Lung (tissue), 12 donors: Measurements from ENCODE around the gene ELMOD3. TPM values are rescaled to one million over a fixed set of nuclear protein-coding genes. Genes with fewer than 3 reads are reported as not detected.
"Not testable (repeated sequence)": the region's sequence is repeated elsewhere in the genome, so short reads cannot be mapped to it uniquely, and the experiment has no call there.

Experiments
- ATAC-seq: fragments of 200-7000 bp; cut with Tn5 transposase; one replicate; pipeline ENCODE4 v1.9.1; 2020; ENCODE audit warnings: moderate number of reproducible peaks; ENCODE audit not compliant: insufficient read depth, low FRiP score
- DNase-seq, 3 donors: peaks; one replicate each; pipeline ENCODE4 v3.0.0-alpha.2; 2013 to 2017
- H3K27ac ChIP-seq, 2 donors: one replicate each; pipeline ENCODE4 v1.5.1; 2013; ENCODE audit warnings: mild to moderate bottlenecking in 2 of 2, moderate library complexity in 2 of 2, control low read depth in 1 of 2, inconsistent platforms in 1 of 2, low read depth in 1 of 2, low read length in 1 of 2
- H3K27me3 ChIP-seq, 3 donors: one replicate each; pipeline ENCODE4 v1.5.1; 2013; ENCODE audit warnings: low read length in 2 of 3; ENCODE audit not compliant: control insufficient read depth in 3 of 3, insufficient read depth in 3 of 3
- H3K36me3 ChIP-seq, 4 donors: one replicate each; pipeline ENCODE4 v1.5.1; 2013; ENCODE audit warnings: low read length in 4 of 4, mild to moderate bottlenecking in 1 of 4, moderate library complexity in 1 of 4; ENCODE audit not compliant: control insufficient read depth in 4 of 4, insufficient read depth in 4 of 4
- H3K4me1 ChIP-seq, 5 donors: one replicate each; pipeline ENCODE4 v1.5.1; 2013; ENCODE audit warnings: low read length in 5 of 5, mild to moderate bottlenecking in 2 of 5, moderate library complexity in 1 of 5; ENCODE audit not compliant: control insufficient read depth in 5 of 5, insufficient read depth in 5 of 5
- H3K4me3 ChIP-seq: one replicate; pipeline ENCODE4 v1.5.1; 2013; ENCODE audit warnings: mild to moderate bottlenecking, control low read depth, moderate library complexity
- H3K9ac ChIP-seq, 2 donors: one replicate each; pipeline ENCODE4 v1.5.1; 2013; ENCODE audit warnings: low read length in 2 of 2, control low read depth in 1 of 2; ENCODE audit not compliant: insufficient read depth in 1 of 2
- H3K9me3 ChIP-seq, 4 donors: one replicate each; pipeline ENCODE4 v1.5.1; 2013; ENCODE audit warnings: low read length in 3 of 4, mild to moderate bottlenecking in 1 of 4, moderate library complexity in 1 of 4; ENCODE audit not compliant: control insufficient read depth in 4 of 4, insufficient read depth in 3 of 4
- WGBS, 2 donors: extraction: QIAGEN DNeasy Blood & Tissue Kit; methylation state at CpG; one replicate each; pipeline ENCODE4 v1.1.7; 2013; 5-methylcytosine and 5-hydroxymethylcytosine counted together
- polyA plus RNA-seq, 2 donors: library from polyadenylated mRNA; stranded (reverse); fragments of 200-250 nt; gene quantifications; one replicate each; pipeline ENCODE4 v1.2.1, GENCODE V29; 2013
- total RNA-seq, 2 donors: library from RNA; depleted of rRNA in 1 of 2; stranded (reverse); fragments of >200 nt in 1 of 2; gene quantifications; one replicate each; pipeline ENCODE4 v1.2.1, GENCODE V29; 2014 to 2021
- TF ChIP-seq, protein P1 (sequence below): IDR thresholded peaks from 2 replicates; pipeline ENCODE4 v1.5.1; 2012; ENCODE audit warnings: mild to moderate bottlenecking; ENCODE audit errors: control extremely low read depth, extremely low read depth
- donor health status: control.
- donor health status: control.
- donor health status: Bipolar disorder and iron deficiency.
- donor health status: healthy.
- donor health status: DM: yes; HTN: yes; CAD: no.

Gene ELMOD3
- total and polyA plus RNA-seq, 4 donors = 11.9 to 26.5 (median 14.7) TPM

- WGBS, 2 donors = 89 to 97% methylated on average over 3 of the region's 3 CpGs
- H3K4me3 ChIP-seq = no peak overlapping the region
- no peaks in the 10 kb centered on the region for H3K4me1 ChIP-seq
- H3K27ac ChIP-seq = no peak overlapping the region
- TF ChIP-seq, protein P1, sequence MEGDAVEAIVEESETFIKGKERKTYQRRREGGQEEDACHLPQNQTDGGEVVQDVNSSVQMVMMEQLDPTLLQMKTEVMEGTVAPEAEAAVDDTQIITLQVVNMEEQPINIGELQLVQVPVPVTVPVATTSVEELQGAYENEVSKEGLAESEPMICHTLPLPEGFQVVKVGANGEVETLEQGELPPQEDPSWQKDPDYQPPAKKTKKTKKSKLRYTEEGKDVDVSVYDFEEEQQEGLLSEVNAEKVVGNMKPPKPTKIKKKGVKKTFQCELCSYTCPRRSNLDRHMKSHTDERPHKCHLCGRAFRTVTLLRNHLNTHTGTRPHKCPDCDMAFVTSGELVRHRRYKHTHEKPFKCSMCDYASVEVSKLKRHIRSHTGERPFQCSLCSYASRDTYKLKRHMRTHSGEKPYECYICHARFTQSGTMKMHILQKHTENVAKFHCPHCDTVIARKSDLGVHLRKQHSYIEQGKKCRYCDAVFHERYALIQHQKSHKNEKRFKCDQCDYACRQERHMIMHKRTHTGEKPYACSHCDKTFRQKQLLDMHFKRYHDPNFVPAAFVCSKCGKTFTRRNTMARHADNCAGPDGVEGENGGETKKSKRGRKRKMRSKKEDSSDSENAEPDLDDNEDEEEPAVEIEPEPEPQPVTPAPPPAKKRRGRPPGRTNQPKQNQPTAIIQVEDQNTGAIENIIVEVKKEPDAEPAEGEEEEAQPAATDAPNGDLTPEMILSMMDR = no peak
- no peak overlapping the region for H3K9ac ChIP-seq
- DNase-seq (no peak), ATAC-seq (no peak)
- H3K36me3 ChIP-seq = peaks cover 0 to 34% (median 12%) of the 10 kb centered on the region in 4 donors
- no peaks in the 10 kb centered on the region for H3K9me3 ChIP-seq
- no peaks in the 10 kb centered on the region for H3K27me3 ChIP-seq
Measured at GRCh38 chr2:85342156-85342555, 12.4 kb upstream of the ELMOD3 start.

DNA sequence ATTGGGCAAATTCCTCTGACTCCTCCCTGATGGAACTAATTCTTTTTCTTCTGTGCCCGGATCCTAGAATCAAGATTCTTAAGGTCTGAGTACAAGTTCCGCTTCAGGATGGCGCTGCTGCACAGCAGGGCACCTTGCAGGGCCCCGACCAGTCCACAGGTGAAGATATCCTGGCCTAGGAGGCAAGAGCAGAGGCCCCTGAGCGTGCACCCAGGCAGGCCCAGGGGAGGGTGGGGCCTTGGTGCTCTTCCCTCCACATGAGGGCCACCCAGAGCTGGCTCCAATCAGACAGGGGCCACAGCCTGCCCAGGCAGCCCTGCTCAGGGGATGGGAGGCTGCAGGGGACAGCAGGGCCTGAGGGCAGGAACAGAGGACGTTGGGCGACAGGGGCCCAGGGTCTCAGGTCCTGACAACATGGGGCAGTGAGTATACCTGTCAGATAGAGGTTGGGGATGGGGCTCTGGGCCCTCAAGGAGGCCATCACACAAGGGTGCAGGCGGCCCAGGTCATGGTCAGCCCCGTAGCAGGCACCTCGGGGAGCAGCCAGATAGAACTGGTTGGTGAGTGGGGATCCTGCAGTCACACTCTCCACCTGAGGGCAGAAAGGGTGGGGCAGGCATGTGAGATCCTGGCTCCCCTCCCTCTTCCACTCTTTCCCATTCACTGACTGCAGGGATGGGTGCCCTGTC lies 11.2 kb upstream of the ELMOD3 start:
- not testable (repeated sequence) for H3K9ac ChIP-seq, H3K27ac ChIP-seq, H3K4me3 ChIP-seq, DNase-seq, H3K27me3 ChIP-seq, ATAC-seq, H3K9me3 ChIP-seq, H3K4me1 ChIP-seq
- peaks cover 0 to 34% (median 14%) of the 10 kb centered on the region in 4 donors for H3K36me3 ChIP-seq
- 93% methylated on average over 10 of the region's 10 CpGs for WGBS, 2 donors

- Histone ChIP-seq H3K27ac (no peak overlapping the region), H3K4me1 (no peaks in the 10 kb centered on the region), H3K9ac (no peak overlapping the region), H3K36me3 (peaks cover 0 to 38% (median 16%) of the 10 kb centered on the region in 4 donors), H3K4me3 (no peak overlapping the region), H3K9me3 (no peaks in the 10 kb centered on the region), H3K27me3 (no peaks in the 10 kb centered on the region)
- DNase-seq (no peak), ATAC-seq (no peak)
- WGBS, 2 donors = 90 to 91% methylated on average over 14 of the region's 14 CpGs
- TF ChIP-seq, protein P1 = no peak
Measured at GRCh38 chr2:85344356-85344954, 10.1 kb upstream of the ELMOD3 start.

DNA sequence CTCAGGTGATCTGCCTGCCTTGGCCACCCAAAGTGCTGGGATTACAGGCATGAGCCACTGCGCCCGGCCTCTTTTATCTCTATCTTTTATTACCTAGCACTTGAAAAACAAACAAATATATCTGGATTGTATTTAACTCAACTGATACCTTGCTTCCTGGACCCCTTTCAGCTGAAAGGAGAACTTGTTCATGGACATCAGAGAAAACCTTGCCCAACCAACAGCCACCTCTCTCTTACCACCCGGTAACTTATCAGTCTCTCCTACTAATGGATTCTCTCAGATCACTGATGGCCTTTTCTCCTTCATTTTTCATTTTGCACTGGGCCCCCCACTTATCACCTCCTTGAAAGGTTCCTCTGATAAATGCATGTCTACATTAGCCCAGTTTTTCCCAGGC lies 7.0 kb upstream of the ELMOD3 start:
- TF ChIP-seq, protein P1 = no peak
- H3K36me3 ChIP-seq = peaks cover 0 to 53% (median 26%) of the 10 kb centered on the region in 4 donors
- no peaks in the 10 kb centered on the region for H3K27me3 ChIP-seq
- 81 to 89% methylated on average over 3 of the region's 3 CpGs for WGBS, 2 donors
- ATAC-seq = no peak
- H3K27ac ChIP-seq = no peak overlapping the region
- no peak overlapping the region for H3K4me3 ChIP-seq
- no peaks in the 10 kb centered on the region for H3K9me3 ChIP-seq
- peaks cover 0 to 2% (median 0%) of the 10 kb centered on the region in 5 donors for H3K4me1 ChIP-seq
- DNase-seq = no peak
- no peak overlapping the region for H3K9ac ChIP-seq
